Neural cell (in vitro differentiated cells): ENCODE data around the gene C11orf91. TPM values are rescaled to one million over a fixed set of nuclear protein-coding genes. Genes with fewer than 3 reads are reported as not detected.

Experiments used
- H2AFZ ChIP-seq: fragments of 200-600, 300-800 bp; sonication (generic), shearing (Covaris generic); 2 replicates; pipeline ENCODE4 v1.6.0; 2014; ENCODE audit warnings: low read depth, mild to moderate bottlenecking, antibody characterized with exemption, low read length, moderate library complexity
- H3F3A ChIP-seq: fragments of 200-600 bp; shearing (Covaris generic); 2 replicates; pipeline ENCODE4 v1.6.1; 2016; ENCODE audit warnings: mild to moderate bottlenecking, moderate library complexity, mixed read lengths, antibody characterized with exemption, low read length; ENCODE audit not compliant: insufficient read depth, poor library complexity, severe bottlenecking
- H3K27ac ChIP-seq: fragments of 200-600, 300-800 bp; sonication (generic), shearing (Covaris generic); 2 replicates; pipeline ENCODE4 v1.5.1; 2014; ENCODE audit warnings: mild to moderate bottlenecking, low read length, moderate library complexity
- H3K27me3 ChIP-seq: fragments of 300-800, 200-600 bp; sonication (generic), shearing (Covaris generic); 2 replicates; pipeline ENCODE4 v1.6.0; 2014; ENCODE audit warnings: mild to moderate bottlenecking, low read depth, low read length, moderate library complexity; ENCODE audit not compliant: insufficient read depth
- H3K36me3 ChIP-seq: fragments of 300-800, 200-600 bp; sonication (generic), shearing (Covaris generic); 2 replicates; pipeline ENCODE4 v1.5.1; 2014; ENCODE audit warnings: mild to moderate bottlenecking, antibody characterized with exemption, low read length, moderate library complexity; ENCODE audit not compliant: insufficient read depth
- H3K4me2 ChIP-seq: fragments of 300-800, 200-600 bp; sonication (generic), shearing (Covaris generic); 2 replicates; pipeline ENCODE4 v1.6.0; 2014; ENCODE audit warnings: mild to moderate bottlenecking, low read length
- H3K4me3 ChIP-seq: fragments of 300-800, 200-600 bp; sonication (generic), shearing (Covaris generic); 2 replicates; pipeline ENCODE4 v1.5.1; 2014; ENCODE audit warnings: mild to moderate bottlenecking, low read length, moderate library complexity
- H3K79me2 ChIP-seq: fragments of 200-600 bp; shearing (Covaris generic); replicated peaks from 2 replicates; pipeline ENCODE4 v1.6.0; 2014; ENCODE audit warnings: mild to moderate bottlenecking, low read length, moderate library complexity; ENCODE audit not compliant: insufficient read depth
- H3K9ac ChIP-seq: fragments of 300-800, 200-600 bp; sonication (generic), shearing (Covaris generic); 2 replicates; pipeline ENCODE4 v1.6.1; 2016; ENCODE audit warnings: mild to moderate bottlenecking, low read length, mixed read lengths
- H3K9me2 ChIP-seq: fragments of 200-600 bp; shearing (Covaris generic); 2 replicates; pipeline ENCODE4 v1.6.1; 2016; ENCODE audit warnings: mild to moderate bottlenecking, low read length, mixed read lengths; ENCODE audit not compliant: insufficient read depth
- H3K9me3 ChIP-seq: fragments of 200-600, 300-800 bp; sonication (generic), shearing (Covaris generic); 2 replicates; pipeline ENCODE4 v1.6.1; 2016; ENCODE audit warnings: mild to moderate bottlenecking, mixed run types, low read length, moderate library complexity, mixed read lengths
- H4K20me1 ChIP-seq: fragments of 200-600 bp; shearing (Covaris generic); 2 replicates; pipeline ENCODE4 v1.6.1; 2016; ENCODE audit warnings: mild to moderate bottlenecking, mixed run types; ENCODE audit not compliant: insufficient read depth
- CTCF ChIP-seq: fragments of 450-650 bp; IDR thresholded peaks from 2 replicates; pipeline ENCODE4 v1.5.1; 2014; ENCODE audit warnings: antibody characterized with exemption, mild to moderate bottlenecking, moderate library complexity; ENCODE audit not compliant: poor library complexity, severe bottlenecking
- EP300 ChIP-seq: fragments of 450-650 bp; conservative IDR thresholded peaks from 2 replicates; pipeline ENCODE4 v1.6.1; 2014; ENCODE audit warnings: antibody characterized with exemption, mild to moderate bottlenecking, moderate library complexity; ENCODE audit not compliant: poor library complexity, severe bottlenecking
- EZH2 ChIP-seq: fragments of 200-600, 300-800 bp; shearing (Covaris generic), sonication (generic); IDR thresholded peaks from 2 replicates; pipeline ENCODE4 v1.6.1; 2014; ENCODE audit warnings: antibody characterized with exemption, low read length, borderline replicate concordance, mild to moderate bottlenecking; ENCODE audit not compliant: insufficient read depth, poor library complexity, severe bottlenecking
- MXI1 ChIP-seq: fragments of 450-650 bp; conservative IDR thresholded peaks from 2 replicates; pipeline ENCODE4 v1.6.1; 2014; ENCODE audit warnings: antibody characterized with exemption, mild to moderate bottlenecking; ENCODE audit not compliant: poor library complexity, severe bottlenecking
- POLR2AphosphoS5 ChIP-seq: IDR thresholded peaks from 2 replicates; pipeline ENCODE4 v1.6.1; 2012
- RAD21 ChIP-seq: fragments of 450-650 bp; conservative IDR thresholded peaks from 2 replicates; pipeline ENCODE4 v1.6.1; 2014; ENCODE audit warnings: antibody characterized with exemption, mild to moderate bottlenecking, moderate library complexity
- SMC3 ChIP-seq: fragments of 450-650 bp; conservative IDR thresholded peaks from 2 replicates; pipeline ENCODE4 v1.6.1; 2014; ENCODE audit warnings: antibody characterized with exemption, mild to moderate bottlenecking, moderate library complexity; ENCODE audit not compliant: poor library complexity
- TAF1 ChIP-seq: IDR thresholded peaks from 2 replicates; pipeline ENCODE4 v1.6.1; 2012; ENCODE audit warnings: low read depth
- polyA plus RNA-seq: library from polyadenylated mRNA; depleted of rRNA; stranded (reverse); fragments of >200 nt; gene quantifications from 2 replicates; pipeline ENCODE4 v1.2.3, GENCODE V29; 2014
- TF ChIP-seq, protein P1 (sequence below): IDR thresholded peaks from 2 replicates; pipeline ENCODE4 v1.6.1; 2012; ENCODE audit warnings: borderline replicate concordance

The C11orf91 gene
- polyA plus RNA-seq, 1 donor from 2014 or later: not detected

DNA sequence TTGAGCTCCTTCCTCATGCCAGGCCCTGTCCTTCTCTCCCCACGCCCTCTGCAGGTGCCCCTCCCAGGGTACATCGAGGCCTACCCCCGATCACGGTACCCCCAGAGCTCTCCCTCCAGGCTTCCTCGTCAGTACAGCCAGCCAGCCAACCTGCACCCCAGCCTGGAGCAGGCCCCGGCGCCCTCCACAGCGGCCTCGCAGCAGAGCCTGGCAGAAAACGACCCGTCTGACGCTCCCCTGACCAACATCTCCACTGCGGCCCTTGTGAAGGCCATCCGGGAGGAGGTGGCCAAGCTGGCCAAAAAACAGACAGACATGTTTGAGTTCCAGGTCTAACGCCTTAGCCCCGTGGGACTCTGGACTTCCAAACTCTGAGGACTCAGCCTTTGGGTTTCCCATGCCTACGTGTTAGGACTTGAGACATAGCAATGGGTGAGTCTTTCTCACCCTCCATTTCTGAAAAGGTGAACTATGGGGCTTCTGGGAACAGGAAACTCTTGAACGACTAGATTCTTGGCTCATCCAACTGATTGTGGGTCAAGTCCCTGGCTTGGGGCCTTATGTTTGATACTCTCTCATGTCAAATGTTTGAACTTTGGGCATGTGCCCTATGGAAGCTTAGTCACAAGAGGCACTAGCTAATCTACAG lies 32.7 kb downstream of the C11orf91 start:
- no peak overlapping the region for H3K9ac ChIP-seq
- H3K36me3 ChIP-seq: peaks cover 21% of the 10 kb centered on the region
- no peak overlapping the region for H3K4me3 ChIP-seq
- no peaks in the 10 kb centered on the region for H3F3A ChIP-seq
- no peak for TF ChIP-seq SMC3
- no peak for TF ChIP-seq POLR2AphosphoS5
- no peak for TF ChIP-seq CTCF
- TF ChIP-seq TAF1: no peak
- TF ChIP-seq RAD21: no peak
- no peak for TF ChIP-seq MXI1
- no peak for TF ChIP-seq EZH2
- TF ChIP-seq EP300: no peak
- TF ChIP-seq, protein P1, sequence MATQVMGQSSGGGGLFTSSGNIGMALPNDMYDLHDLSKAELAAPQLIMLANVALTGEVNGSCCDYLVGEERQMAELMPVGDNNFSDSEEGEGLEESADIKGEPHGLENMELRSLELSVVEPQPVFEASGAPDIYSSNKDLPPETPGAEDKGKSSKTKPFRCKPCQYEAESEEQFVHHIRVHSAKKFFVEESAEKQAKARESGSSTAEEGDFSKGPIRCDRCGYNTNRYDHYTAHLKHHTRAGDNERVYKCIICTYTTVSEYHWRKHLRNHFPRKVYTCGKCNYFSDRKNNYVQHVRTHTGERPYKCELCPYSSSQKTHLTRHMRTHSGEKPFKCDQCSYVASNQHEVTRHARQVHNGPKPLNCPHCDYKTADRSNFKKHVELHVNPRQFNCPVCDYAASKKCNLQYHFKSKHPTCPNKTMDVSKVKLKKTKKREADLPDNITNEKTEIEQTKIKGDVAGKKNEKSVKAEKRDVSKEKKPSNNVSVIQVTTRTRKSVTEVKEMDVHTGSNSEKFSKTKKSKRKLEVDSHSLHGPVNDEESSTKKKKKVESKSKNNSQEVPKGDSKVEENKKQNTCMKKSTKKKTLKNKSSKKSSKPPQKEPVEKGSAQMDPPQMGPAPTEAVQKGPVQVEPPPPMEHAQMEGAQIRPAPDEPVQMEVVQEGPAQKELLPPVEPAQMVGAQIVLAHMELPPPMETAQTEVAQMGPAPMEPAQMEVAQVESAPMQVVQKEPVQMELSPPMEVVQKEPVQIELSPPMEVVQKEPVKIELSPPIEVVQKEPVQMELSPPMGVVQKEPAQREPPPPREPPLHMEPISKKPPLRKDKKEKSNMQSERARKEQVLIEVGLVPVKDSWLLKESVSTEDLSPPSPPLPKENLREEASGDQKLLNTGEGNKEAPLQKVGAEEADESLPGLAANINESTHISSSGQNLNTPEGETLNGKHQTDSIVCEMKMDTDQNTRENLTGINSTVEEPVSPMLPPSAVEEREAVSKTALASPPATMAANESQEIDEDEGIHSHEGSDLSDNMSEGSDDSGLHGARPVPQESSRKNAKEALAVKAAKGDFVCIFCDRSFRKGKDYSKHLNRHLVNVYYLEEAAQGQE: no peak
- H4K20me1 ChIP-seq: no peaks in the 10 kb centered on the region
- no peak overlapping the region for H2AFZ ChIP-seq
- no peaks in the 10 kb centered on the region for H3K27me3 ChIP-seq
- H3K27ac ChIP-seq: no peak overlapping the region
- H3K9me3 ChIP-seq: no peaks in the 10 kb centered on the region
- H3K4me2 ChIP-seq: no peak overlapping the region
- H3K79me2 ChIP-seq: no peaks in the 10 kb centered on the region
- H3K9me2 ChIP-seq: no peaks in the 10 kb centered on the region

DNA sequence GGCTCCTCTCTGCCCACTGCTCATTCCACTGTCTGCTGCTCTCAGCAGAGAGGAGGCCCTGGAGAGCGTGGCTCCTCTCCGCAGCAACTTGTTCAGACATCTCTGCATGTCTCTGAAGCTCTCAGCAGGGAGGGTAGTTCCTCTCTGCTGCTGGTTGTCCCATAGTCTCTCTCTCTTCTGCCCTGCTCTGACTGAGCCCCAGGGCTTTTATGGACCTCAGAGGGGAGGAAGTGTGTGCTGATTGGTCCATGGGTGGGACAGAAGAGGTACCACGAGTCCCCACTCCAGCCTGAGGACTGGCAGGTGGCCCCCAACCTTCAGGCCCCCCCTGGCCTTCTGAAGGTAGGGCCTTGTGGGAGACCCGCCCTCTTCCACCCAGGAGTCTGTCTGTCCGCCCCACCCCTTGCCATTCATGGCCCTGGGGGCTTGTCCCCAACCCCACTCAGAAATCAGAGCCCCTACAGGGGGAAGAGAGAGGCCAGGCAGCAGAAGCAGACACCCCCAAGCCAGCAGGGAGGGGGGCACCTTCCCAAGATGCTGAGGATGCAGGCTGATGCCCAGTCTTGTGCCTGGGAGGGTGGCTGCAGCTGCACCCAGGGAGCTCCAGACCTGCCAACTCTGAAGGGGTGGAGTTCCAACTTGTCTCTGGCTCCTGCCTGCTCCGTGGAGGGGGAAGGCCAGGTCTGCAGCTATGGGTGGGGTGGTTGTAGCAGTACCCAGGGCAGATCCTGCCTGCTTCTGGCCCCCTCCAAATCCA lies 35.1 kb downstream of the C11orf91 start:
- H3K27me3 ChIP-seq: no peaks in the 10 kb centered on the region
- H3K79me2 ChIP-seq: no peaks in the 10 kb centered on the region
- H3F3A ChIP-seq: no peaks in the 10 kb centered on the region
- H2AFZ ChIP-seq: no peak overlapping the region
- H3K9me2 ChIP-seq: no peaks in the 10 kb centered on the region
- H3K4me2 ChIP-seq: no peak overlapping the region
- H3K9ac ChIP-seq: no peak overlapping the region
- H3K36me3 ChIP-seq: peaks cover 16% of the 10 kb centered on the region
- no peak overlapping the region for H3K4me3 ChIP-seq
- no peaks in the 10 kb centered on the region for H4K20me1 ChIP-seq
- TF ChIP-seq POLR2AphosphoS5: no peak
- H3K27ac ChIP-seq: no peak overlapping the region
- H3K9me3 ChIP-seq: no peaks in the 10 kb centered on the region
